Mucosa of rectum (tissue), 2 donors: ENCODE data around the gene COL25A1.
"Not testable (repeated sequence)": the region's sequence is repeated elsewhere in the genome, so short reads cannot be mapped to it uniquely, and the experiment has no call there.

Experiments used
- H3K27ac ChIP-seq, 2 donors: one replicate each; pipeline ENCODE4 v1.7.0; 2013; ENCODE audit warnings: inconsistent platforms in 2 of 2, low read depth in 2 of 2, low read length in 2 of 2
- H3K27me3 ChIP-seq, 2 donors: one replicate each; pipeline ENCODE4 v1.7.0; 2013; ENCODE audit warnings: low read length in 2 of 2; ENCODE audit not compliant: control insufficient read depth in 2 of 2, insufficient read depth in 2 of 2
- H3K36me3 ChIP-seq, 2 donors: one replicate each; pipeline ENCODE4 v1.7.0; 2013; ENCODE audit warnings: low read length in 2 of 2; ENCODE audit not compliant: control insufficient read depth in 2 of 2, insufficient read depth in 2 of 2
- H3K4me1 ChIP-seq, 2 donors: one replicate each; pipeline ENCODE4 v1.7.0; 2013; ENCODE audit warnings: low read length in 2 of 2, mild to moderate bottlenecking in 1 of 2; ENCODE audit not compliant: control insufficient read depth in 2 of 2, insufficient read depth in 2 of 2
- H3K4me3 ChIP-seq, 2 donors: one replicate each; pipeline ENCODE4 v1.7.0; 2013; ENCODE audit warnings: low read length in 2 of 2
- H3K9ac ChIP-seq, 2 donors: one replicate each; pipeline ENCODE4 v1.7.0; 2013; ENCODE audit warnings: low read length in 2 of 2, low read depth in 1 of 2, mild to moderate bottlenecking in 1 of 2
- H3K9me3 ChIP-seq, 2 donors: one replicate each; pipeline ENCODE4 v1.7.0; 2013; ENCODE audit warnings: low read length in 2 of 2; ENCODE audit not compliant: control insufficient read depth in 2 of 2
- donor health status: healthy.
- donor health status: Normal muscosa, but diverticular disease.

Gene COL25A1

GRCh38 chr4:109146499-109146898 is 156.0 kb downstream of the COL25A1 start:
- H3K9ac ChIP-seq: no peak overlapping the region
- no peaks in the 10 kb centered on the region for H3K36me3 ChIP-seq
- H3K27me3 ChIP-seq: no peaks in the 10 kb centered on the region
- no peak overlapping the region for H3K4me3 ChIP-seq
- no peak overlapping the region for H3K27ac ChIP-seq
- H3K4me1 ChIP-seq: no peaks in the 10 kb centered on the region
- no peaks in the 10 kb centered on the region for H3K9me3 ChIP-seq

DNA sequence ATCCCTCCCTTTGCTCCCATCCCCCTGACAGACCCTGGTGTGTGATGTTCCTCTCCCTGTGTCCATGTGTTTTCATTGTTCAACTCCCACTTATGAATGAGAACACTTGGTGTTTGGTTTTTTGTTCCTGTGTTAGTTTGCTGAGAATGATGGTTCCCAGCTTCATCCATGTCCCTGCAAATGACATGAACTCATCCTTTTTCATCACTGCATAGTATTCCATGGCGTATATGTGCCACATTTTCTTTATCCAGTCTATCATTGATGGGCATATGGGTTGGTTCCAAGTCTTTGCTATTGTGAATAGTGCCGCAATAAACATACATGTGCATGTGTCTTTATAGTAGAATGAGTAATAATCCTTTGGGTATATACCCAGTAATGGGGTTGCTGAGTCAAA is 164.3 kb downstream of the COL25A1 start:
- H3K4me3 ChIP-seq, H3K9ac ChIP-seq, H3K4me1 ChIP-seq, H3K9me3 ChIP-seq, H3K36me3 ChIP-seq, H3K27ac ChIP-seq, H3K27me3 ChIP-seq: not testable (repeated sequence)

GRCh38 chr4:109134921-109135320 is 167.5 kb downstream of the COL25A1 start:
- Histone ChIP-seq H3K9ac (no peak overlapping the region), H3K4me3 (no peak overlapping the region), H3K27me3 (no peaks in the 10 kb centered on the region), H3K9me3 (no peaks in the 10 kb centered on the region), H3K4me1 (no peaks in the 10 kb centered on the region), H3K27ac (no peak overlapping the region), H3K36me3 (no peaks in the 10 kb centered on the region)

DNA sequence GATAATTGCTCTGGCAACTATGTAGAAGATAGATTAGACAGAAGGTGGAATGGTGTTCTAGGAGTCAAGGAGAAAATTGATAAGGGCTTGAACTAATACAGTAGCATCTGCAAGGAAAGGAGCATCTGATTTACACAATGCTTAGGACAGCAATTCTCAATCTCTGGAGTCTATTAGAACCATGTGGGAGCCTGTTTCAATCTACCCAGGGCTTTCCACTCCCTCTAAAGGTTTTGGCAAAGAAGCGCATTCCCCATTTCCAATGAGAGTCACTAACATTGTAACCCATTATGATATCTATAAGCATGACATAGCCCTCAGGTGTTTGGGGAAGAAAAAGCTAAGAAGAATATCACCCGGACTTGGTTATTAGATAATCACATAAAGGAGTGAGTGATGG is 168.2 kb downstream of the COL25A1 start:
- Histone ChIP-seq H3K4me1 (no peaks in the 10 kb centered on the region), H3K27me3 (no peaks in the 10 kb centered on the region), H3K36me3 (no peaks in the 10 kb centered on the region), H3K27ac (no peak overlapping the region), H3K9me3 (no peaks in the 10 kb centered on the region), H3K4me3 (no peak overlapping the region), H3K9ac (no peak overlapping the region)

DNA sequence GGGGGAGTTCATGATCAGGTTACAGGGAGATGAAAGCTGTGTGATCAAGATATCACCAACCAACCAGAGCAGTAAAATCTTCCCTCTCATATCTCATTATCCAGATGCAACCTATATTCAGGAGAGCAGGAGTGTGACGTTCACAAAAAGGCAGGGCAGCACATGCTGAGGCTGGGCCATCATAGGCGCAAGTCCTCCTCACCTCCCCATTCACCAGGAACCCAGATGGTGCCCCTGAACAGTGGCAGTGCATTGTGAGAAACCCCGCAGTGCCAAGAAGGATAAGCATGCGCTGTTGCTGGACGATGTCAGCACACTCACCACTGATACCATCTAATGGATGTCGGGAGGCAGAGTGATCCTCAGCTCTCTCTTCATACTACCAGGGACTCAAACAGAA is 170.9 kb downstream of the COL25A1 start:
- H3K27me3 ChIP-seq: no peaks in the 10 kb centered on the region
- no peak overlapping the region for H3K4me3 ChIP-seq
- H3K9ac ChIP-seq: no peak overlapping the region
- H3K4me1 ChIP-seq: no peaks in the 10 kb centered on the region
- no peaks in the 10 kb centered on the region for H3K9me3 ChIP-seq
- no peaks in the 10 kb centered on the region for H3K36me3 ChIP-seq
- H3K27ac ChIP-seq: no peak overlapping the region

DNA sequence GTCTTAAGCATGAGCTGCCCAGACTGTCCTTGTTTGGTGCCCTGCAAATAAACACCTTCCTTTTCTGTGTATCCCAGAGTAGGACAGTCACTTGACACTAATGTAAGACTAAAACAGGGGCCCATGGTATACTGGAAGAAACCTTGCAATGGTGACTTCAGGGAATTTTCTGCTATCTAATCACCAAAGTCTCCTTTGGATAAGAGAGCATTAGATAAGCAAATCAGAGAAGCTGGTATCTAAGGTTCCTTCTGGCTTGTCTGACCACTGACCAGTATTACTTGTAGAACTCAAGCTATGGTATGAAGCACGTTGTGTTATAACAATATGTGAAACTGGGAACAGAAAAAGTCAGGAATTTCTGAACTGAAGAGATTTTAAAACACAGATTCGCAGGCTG is 173.9 kb downstream of the COL25A1 start:
- no peaks in the 10 kb centered on the region for H3K36me3 ChIP-seq
- H3K27me3 ChIP-seq: no peaks in the 10 kb centered on the region
- H3K4me3 ChIP-seq: no peak overlapping the region
- H3K9me3 ChIP-seq: no peaks in the 10 kb centered on the region
- H3K4me1 ChIP-seq: no peaks in the 10 kb centered on the region
- H3K9ac ChIP-seq: no peak overlapping the region
- no peak overlapping the region for H3K27ac ChIP-seq

GRCh38 chr4:109127866-109128265 is 174.6 kb downstream of the COL25A1 start:
- H3K9ac ChIP-seq: no peak overlapping the region
- no peak overlapping the region for H3K4me3 ChIP-seq
- no peaks in the 10 kb centered on the region for H3K9me3 ChIP-seq
- no peaks in the 10 kb centered on the region for H3K27me3 ChIP-seq
- H3K4me1 ChIP-seq: no peaks in the 10 kb centered on the region
- H3K36me3 ChIP-seq: no peaks in the 10 kb centered on the region
- H3K27ac ChIP-seq: no peak overlapping the region

DNA sequence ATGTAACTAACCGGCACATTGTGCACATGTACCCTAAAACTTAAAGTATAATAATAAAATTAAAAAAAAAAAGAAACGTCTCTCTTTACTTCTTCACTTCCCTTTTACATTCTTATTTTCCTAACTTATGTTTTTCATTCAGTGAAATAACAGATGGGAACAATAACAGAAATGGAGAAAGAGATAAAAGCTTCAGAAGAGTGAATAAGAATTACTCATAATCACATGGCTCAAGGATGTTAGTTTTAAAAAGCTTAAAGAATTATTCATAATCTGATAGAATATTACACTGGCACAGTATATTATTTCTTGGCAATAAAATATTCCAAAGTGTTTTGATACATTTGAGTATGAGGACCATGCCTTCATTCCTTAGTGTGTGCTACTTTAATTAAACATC is 175.6 kb downstream of the COL25A1 start:
- no peaks in the 10 kb centered on the region for H3K9me3 ChIP-seq
- no peak overlapping the region for H3K4me3 ChIP-seq
- no peaks in the 10 kb centered on the region for H3K27me3 ChIP-seq
- H3K27ac ChIP-seq: no peak overlapping the region
- no peak overlapping the region for H3K9ac ChIP-seq
- no peaks in the 10 kb centered on the region for H3K36me3 ChIP-seq
- H3K4me1 ChIP-seq: no peaks in the 10 kb centered on the region

- H3K9ac ChIP-seq: no peak overlapping the region
- H3K9me3 ChIP-seq: no peaks in the 10 kb centered on the region
- H3K27me3 ChIP-seq: no peaks in the 10 kb centered on the region
- no peaks in the 10 kb centered on the region for H3K4me1 ChIP-seq
- no peaks in the 10 kb centered on the region for H3K36me3 ChIP-seq
- no peak overlapping the region for H3K27ac ChIP-seq
- H3K4me3 ChIP-seq: no peak overlapping the region
These were observed 177.4 kb downstream of the COL25A1 start for GRCh38 chr4:109125084-109125483.

DNA sequence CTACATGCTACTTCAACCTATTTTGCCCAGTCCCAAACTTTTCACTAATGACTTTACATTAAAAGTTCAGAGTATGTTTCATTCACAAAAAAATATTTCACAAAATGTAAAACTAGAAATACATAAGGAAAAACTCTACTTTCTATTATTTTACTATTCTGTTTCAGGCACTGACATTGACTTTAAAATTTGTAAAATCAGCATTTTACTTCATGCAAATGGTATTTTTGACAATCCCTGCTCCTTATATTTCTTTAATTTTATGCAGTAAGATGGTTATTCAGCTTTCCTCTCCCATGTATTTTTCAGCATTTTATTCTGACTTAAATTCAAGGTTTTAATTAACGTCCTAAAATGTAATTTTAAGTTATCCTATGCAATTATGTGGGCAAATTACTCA is 178.5 kb downstream of the COL25A1 start:
- Histone ChIP-seq H3K4me3 (no peak overlapping the region), H3K27ac (no peak overlapping the region), H3K36me3 (no peaks in the 10 kb centered on the region), H3K4me1 (no peaks in the 10 kb centered on the region), H3K9ac (no peak overlapping the region), H3K9me3 (no peaks in the 10 kb centered on the region), H3K27me3 (no peaks in the 10 kb centered on the region)

GRCh38 chr4:109121561-109121960 is 180.9 kb downstream of the COL25A1 start:
- no peak overlapping the region for H3K27ac ChIP-seq
- no peak overlapping the region for H3K9ac ChIP-seq
- no peak overlapping the region for H3K4me3 ChIP-seq
- no peaks in the 10 kb centered on the region for H3K36me3 ChIP-seq
- H3K9me3 ChIP-seq: no peaks in the 10 kb centered on the region
- no peaks in the 10 kb centered on the region for H3K4me1 ChIP-seq
- no peaks in the 10 kb centered on the region for H3K27me3 ChIP-seq
